Measurements from ENCODE around the gene ASMT.
"Not testable (repeated sequence)": the region's sequence is repeated elsewhere in the genome, so short reads cannot be mapped to it uniquely, and the experiment has no call there.

Gene ASMT

DNA sequence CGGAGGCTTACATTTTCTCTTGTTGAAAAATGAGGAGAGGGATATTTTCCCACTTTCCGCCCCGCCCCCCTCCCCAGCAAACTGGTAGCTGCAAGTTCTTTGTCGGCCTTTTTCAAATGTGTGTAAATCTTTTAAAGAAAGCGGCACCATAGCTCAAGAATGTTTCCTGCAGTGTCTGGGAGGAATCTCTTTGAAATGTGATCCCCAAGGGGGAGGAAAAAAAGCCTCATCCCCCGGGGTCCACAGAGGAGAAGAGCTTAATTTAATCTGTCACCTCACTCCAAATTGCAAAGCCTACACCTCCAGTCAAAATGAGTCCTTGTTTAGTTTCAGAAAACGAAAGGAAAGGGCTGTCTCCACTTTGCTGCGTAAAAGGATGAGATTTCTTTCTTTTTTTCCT, 34.8 kb downstream of the ASMT start:
- no peaks in the 10 kb centered on the region for H3K79me2 ChIP-seq (ENCODE audit: insufficient read depth, low read depth)
- no peaks in the 10 kb centered on the region for H3K4me1 ChIP-seq (ENCODE audit: low read depth, poor library complexity, severe bottlenecking)
- no peaks in the 10 kb centered on the region for H4K20me1 ChIP-seq (ENCODE audit: insufficient read depth)
- H3K27ac ChIP-seq, result no peak overlapping the region
- no peak overlapping the region for H2AFZ ChIP-seq (ENCODE audit: low read depth)
- H3K4me3 ChIP-seq (IDR thresholded peaks at IDR 0.05; ENCODE audit: insufficient read depth, low read depth, low read length), result no peak overlapping the region
- TF ChIP-seq, protein P1, sequence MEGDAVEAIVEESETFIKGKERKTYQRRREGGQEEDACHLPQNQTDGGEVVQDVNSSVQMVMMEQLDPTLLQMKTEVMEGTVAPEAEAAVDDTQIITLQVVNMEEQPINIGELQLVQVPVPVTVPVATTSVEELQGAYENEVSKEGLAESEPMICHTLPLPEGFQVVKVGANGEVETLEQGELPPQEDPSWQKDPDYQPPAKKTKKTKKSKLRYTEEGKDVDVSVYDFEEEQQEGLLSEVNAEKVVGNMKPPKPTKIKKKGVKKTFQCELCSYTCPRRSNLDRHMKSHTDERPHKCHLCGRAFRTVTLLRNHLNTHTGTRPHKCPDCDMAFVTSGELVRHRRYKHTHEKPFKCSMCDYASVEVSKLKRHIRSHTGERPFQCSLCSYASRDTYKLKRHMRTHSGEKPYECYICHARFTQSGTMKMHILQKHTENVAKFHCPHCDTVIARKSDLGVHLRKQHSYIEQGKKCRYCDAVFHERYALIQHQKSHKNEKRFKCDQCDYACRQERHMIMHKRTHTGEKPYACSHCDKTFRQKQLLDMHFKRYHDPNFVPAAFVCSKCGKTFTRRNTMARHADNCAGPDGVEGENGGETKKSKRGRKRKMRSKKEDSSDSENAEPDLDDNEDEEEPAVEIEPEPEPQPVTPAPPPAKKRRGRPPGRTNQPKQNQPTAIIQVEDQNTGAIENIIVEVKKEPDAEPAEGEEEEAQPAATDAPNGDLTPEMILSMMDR (conservative IDR thresholded peaks at IDR 0.05; ENCODE audit: low read depth, low read length), result no peak
- H3K36me3 ChIP-seq (ENCODE audit: insufficient read depth), result no peaks in the 10 kb centered on the region
- H3K27me3 ChIP-seq (ENCODE audit: insufficient read depth, low read depth), result no peaks in the 10 kb centered on the region
- no peak overlapping the region for H3K4me2 ChIP-seq
- H3K9ac ChIP-seq, result no peak overlapping the region

DNA sequence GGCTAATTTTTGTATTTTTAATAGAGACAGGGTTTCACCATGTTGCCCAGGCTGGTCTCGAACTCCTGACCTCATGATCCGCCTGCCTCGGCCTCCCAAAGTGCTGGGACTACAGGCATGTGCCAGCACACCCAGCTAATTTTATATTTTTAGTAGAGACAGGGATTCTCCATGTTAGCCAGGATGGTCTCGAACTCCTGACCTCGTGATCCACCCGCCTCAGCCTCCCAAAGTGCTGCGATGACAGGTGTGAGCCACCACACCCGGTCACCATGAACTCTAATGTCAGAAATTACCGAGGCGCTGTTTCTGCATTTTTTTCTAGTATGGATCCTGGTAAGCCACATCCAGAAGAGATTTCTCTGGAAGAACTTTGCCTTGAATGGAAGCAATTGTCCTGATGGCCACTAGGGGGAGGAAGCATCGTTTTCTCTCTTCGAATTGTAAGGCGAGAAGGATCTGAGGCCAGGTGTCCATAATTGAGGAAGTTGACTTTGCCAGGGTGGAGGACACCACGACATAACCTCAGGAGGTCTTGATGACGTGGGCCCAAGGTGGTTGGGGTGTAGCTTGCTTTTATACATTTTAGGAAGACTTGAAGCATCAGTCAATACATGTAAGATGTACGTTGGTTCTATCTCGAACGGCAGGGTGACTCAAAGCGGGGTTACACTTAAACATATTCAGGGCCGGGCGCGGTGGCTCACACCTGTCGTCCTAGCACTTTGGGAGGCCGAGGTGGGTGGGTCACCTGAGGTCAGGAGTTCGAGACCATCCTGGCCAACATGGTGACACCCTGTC, 37.4 kb downstream of the ASMT start:
- H3K4me2 ChIP-seq; H3K36me3 ChIP-seq (ENCODE audit: insufficient read depth); H3K27me3 ChIP-seq (ENCODE audit: insufficient read depth, low read depth); H3K27ac ChIP-seq; H4K20me1 ChIP-seq (ENCODE audit: insufficient read depth); H2AFZ ChIP-seq (ENCODE audit: low read depth); H3K9ac ChIP-seq; H3K4me3 ChIP-seq (IDR thresholded peaks at IDR 0.05; ENCODE audit: insufficient read depth, low read depth, low read length); H3K79me2 ChIP-seq (ENCODE audit: insufficient read depth, low read depth); H3K4me1 ChIP-seq (ENCODE audit: low read depth, poor library complexity, severe bottlenecking): not testable (repeated sequence)
- TF ChIP-seq, protein P1 (conservative IDR thresholded peaks at IDR 0.05; ENCODE audit: low read depth, low read length), result peak; percentile 69

DNA sequence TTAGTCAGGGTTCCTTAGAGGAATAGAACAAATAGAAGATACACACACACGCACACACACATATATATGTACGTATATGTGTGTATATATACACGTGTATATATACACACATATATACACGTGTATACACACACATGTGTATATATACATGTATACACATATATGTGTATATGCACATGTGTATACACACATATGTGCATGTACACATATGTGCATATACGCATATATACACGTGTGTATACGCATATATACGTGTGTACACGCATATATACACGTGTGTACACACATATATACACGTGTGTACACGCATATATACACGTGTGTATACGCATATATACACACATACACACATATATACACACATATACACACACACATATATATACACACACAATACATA, 41.5 kb downstream of the ASMT start:
- Histone ChIP-seq H3K9ac (no peak overlapping the region), H3K4me2 (no peak overlapping the region), H3K4me1 (ENCODE audit: low read depth, poor library complexity, severe bottlenecking) (no peaks in the 10 kb centered on the region), H3K27ac (no peak overlapping the region), H3K27me3 (ENCODE audit: insufficient read depth, low read depth) (no peaks in the 10 kb centered on the region), H3K79me2 (ENCODE audit: insufficient read depth, low read depth) (no peaks in the 10 kb centered on the region), H2AFZ (ENCODE audit: low read depth) (no peak overlapping the region), H3K36me3 (ENCODE audit: insufficient read depth) (no peaks in the 10 kb centered on the region), H4K20me1 (ENCODE audit: insufficient read depth) (no peaks in the 10 kb centered on the region), H3K4me3 (IDR thresholded peaks at IDR 0.05; ENCODE audit: insufficient read depth, low read depth, low read length) (no peak overlapping the region)
- TF ChIP-seq, protein P1 (conservative IDR thresholded peaks at IDR 0.05; ENCODE audit: low read depth, low read length), result no peak

DNA sequence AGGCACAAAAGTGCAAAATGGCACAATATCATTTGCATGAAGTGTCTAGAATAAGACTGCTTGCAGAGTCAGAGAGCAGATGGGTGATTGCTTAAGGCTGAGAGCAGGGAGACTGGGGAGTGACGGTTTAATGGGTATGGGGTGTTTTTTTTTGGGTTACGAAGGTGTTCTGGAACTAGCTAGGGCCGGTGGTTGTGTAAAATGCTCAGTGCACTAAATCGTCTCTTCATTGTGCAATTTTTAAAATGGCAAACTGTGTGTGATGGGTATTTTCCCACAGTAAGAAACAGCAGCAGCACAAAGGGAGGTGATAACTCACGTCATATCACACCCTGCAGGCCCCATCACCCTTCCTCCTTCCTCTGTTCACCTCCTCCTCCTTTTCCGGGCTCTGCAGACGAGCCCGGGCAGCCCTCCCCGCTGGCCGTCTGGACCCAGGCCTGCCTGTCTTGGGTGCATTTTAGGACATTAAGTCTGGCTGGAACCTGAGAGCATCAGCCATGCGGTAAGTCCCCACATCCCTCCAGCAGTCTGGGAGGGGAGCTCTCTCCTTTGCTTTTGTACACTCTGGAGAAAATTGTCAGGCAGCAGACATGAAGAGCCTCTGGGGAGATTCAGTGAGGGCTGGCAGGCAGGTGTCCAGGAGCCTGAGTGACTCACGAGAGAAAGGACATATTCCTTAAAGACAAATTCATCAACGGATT, 42.7 kb downstream of the ASMT start:
- TF ChIP-seq, protein P1 (conservative IDR thresholded peaks at IDR 0.05; ENCODE audit: low read depth, low read length), result no peak
- Histone ChIP-seq H3K9ac (no peak overlapping the region), H3K27ac (no peak overlapping the region), H3K4me2 (no peak overlapping the region), H2AFZ (ENCODE audit: low read depth) (no peak overlapping the region), H3K4me1 (ENCODE audit: low read depth, poor library complexity, severe bottlenecking) (no peaks in the 10 kb centered on the region), H3K79me2 (ENCODE audit: insufficient read depth, low read depth) (no peaks in the 10 kb centered on the region), H3K27me3 (ENCODE audit: insufficient read depth, low read depth) (no peaks in the 10 kb centered on the region), H4K20me1 (ENCODE audit: insufficient read depth) (no peaks in the 10 kb centered on the region), H3K4me3 (IDR thresholded peaks at IDR 0.05; ENCODE audit: insufficient read depth, low read depth, low read length) (no peak overlapping the region), H3K36me3 (ENCODE audit: insufficient read depth) (no peaks in the 10 kb centered on the region)

All from KMS-11 (cell line).